ENCODE measurements around the gene CIDEA. TPM values are rescaled to one million over a fixed set of nuclear protein-coding genes. Genes with fewer than 3 reads are reported as not detected.

The CIDEA gene
- total RNA-seq, 1 donor from 2014 or later: 138 TPM

- no peak for DNase-seq (ENCODE audit: low spot score)
Measured at GRCh38 chr18:12271376-12272235, 17.4 kb downstream of the CIDEA start.

GRCh38 chr18:12274793-12275192 lies 20.6 kb downstream of the CIDEA start:
- DNase-seq (ENCODE audit: low spot score): no peak

- DNase-seq (ENCODE audit: low spot score): no peak
Measured at GRCh38 chr18:12276736-12277554, 22.8 kb downstream of the CIDEA start.

GRCh38 chr18:12278215-12278671 lies 24.1 kb downstream of the CIDEA start:
- DNase-seq (ENCODE audit: low spot score): no peak

- no peak for DNase-seq (ENCODE audit: low spot score)
Measured at GRCh38 chr18:12278741-12279682, 24.9 kb downstream of the CIDEA start.

GRCh38 chr18:12279781-12280531 lies 25.8 kb downstream of the CIDEA start:
- DNase-seq (ENCODE audit: low spot score): no peak

GRCh38 chr18:12281861-12282260 lies 27.7 kb downstream of the CIDEA start:
- DNase-seq (ENCODE audit: low spot score): no peak

GRCh38 chr18:12282442-12283039 lies 28.4 kb downstream of the CIDEA start:
- DNase-seq (ENCODE audit: low spot score): no peak

GRCh38 chr18:12283256-12283655 lies 29.1 kb downstream of the CIDEA start:
- DNase-seq (ENCODE audit: low spot score): no peak

GRCh38 chr18:12283666-12284065 lies 29.5 kb downstream of the CIDEA start:
- DNase-seq (ENCODE audit: low spot score): no peak

- DNase-seq (ENCODE audit: low spot score): no peak
Measured at GRCh38 chr18:12287131-12287681, 33.0 kb downstream of the CIDEA start.

GRCh38 chr18:12287684-12288402 lies 33.7 kb downstream of the CIDEA start:
- no peak for DNase-seq (ENCODE audit: low spot score)

- no peak for DNase-seq (ENCODE audit: low spot score)
Measured at GRCh38 chr18:12288403-12288755, 34.2 kb downstream of the CIDEA start.

- DNase-seq (ENCODE audit: low spot score): no peak
Measured at GRCh38 chr18:12290086-12290485, 35.9 kb downstream of the CIDEA start.

- no peak for DNase-seq (ENCODE audit: low spot score)
Measured at GRCh38 chr18:12291161-12291560, 37.0 kb downstream of the CIDEA start.

- DNase-seq (ENCODE audit: low spot score): no peak
Measured at GRCh38 chr18:12291690-12292089, 37.5 kb downstream of the CIDEA start.

GRCh38 chr18:12293831-12294230 lies 39.7 kb downstream of the CIDEA start:
- no peak for DNase-seq (ENCODE audit: low spot score)

- DNase-seq (ENCODE audit: low spot score): no peak
Measured at GRCh38 chr18:12295389-12296086, 41.4 kb downstream of the CIDEA start.

- DNase-seq (ENCODE audit: low spot score): no peak
Measured at GRCh38 chr18:12296087-12296403, 41.9 kb downstream of the CIDEA start.
